B cell (primary cell): Measurements from ENCODE around the gene WASF3.

Experiments used
- CTCF ChIP-seq: fragments of 200-600 bp; IDR thresholded peaks from one replicate; pipeline ENCODE4 v1.8.0; 2022; ENCODE audit warnings: antibody characterized with exemption, mild to moderate bottlenecking
- EZH2 ChIP-seq: IDR thresholded peaks from 2 replicates; pipeline ENCODE4 v1.6.1; 2012; ENCODE audit warnings: borderline replicate concordance, low read depth, mild to moderate bottlenecking, moderate library complexity, low read length; ENCODE audit not compliant: insufficient read depth, poor library complexity, severe bottlenecking

- TF ChIP-seq CTCF, result no peak
- TF ChIP-seq EZH2, result no peak
Measured at GRCh38 chr13:26517936-26518335, 39.5 kb upstream of the WASF3 start.
